K562 (cell line): ENCODE data around the gene OTOA. TPM values are rescaled to one million over a fixed set of nuclear protein-coding genes. Genes with fewer than 3 reads are reported as not detected.
A peak's percentile ranks its signal among the peaks of the same experiment; 100 is the strongest.

Source experiments
- ATAC-seq: fragments of 200-7000 bp; cut with Tn5 transposase; 3 replicates; pipeline ENCODE4 v1.9.1; 2020; ENCODE audit warnings: moderate library complexity
- BruUV-seq: library from RNA; stranded (reverse); fragments of 400-500 nt; replicated peaks from 2 replicates; lab custom pipeline; 2021; lab: Mats Ljungman, UMichigan
- CTCF ChIA-PET: fragments of 300-600 bp; formaldehyde crosslinking; extraction: SDS; loops from one replicate; lab custom pipeline; 2021; ENCODE audit warnings: low intra/inter-chr PET ratio; lab: Yijun Ruan, JAX
- POLR2A ChIA-PET: fragments of 300-600, 350-650 bp; sonication (Branson Sonifier 250); formaldehyde crosslinking; extraction: SDS; loops from one replicate; lab custom pipeline; 2021; ENCODE audit warnings: antibody characterized with exemption, inconsistent platforms; lab: Yijun Ruan, JAX
- DNase-seq, 4 experiments: peaks; one replicate each; pipeline versions ENCODE4 v3.0.0 to v3.0.0-alpha.2; 2011 to 2018; ENCODE audit warnings: low spot score in 3 of 4, mixed read lengths in 3 of 4; ENCODE audit errors: extremely low read depth in 1 of 4
- FAIRE-seq: peaks from 2 replicates; lab custom pipeline; 2011; peaks lifted over from hg19 to GRCh38; lab: Jason Lieb, UNC
- H2AFZ ChIP-seq: 2 replicates; pipeline ENCODE4 v1.6.0; 2011; ENCODE audit warnings: low read depth, low read length, control low read depth, inconsistent platforms
- H3K27ac ChIP-seq: fragments of 200-600 bp; 3 replicates; pipeline ENCODE4 v1.8.0; 2011; ENCODE audit warnings: low read depth, mild to moderate bottlenecking, control low read depth, inconsistent platforms, low read length, moderate library complexity, mixed read lengths; ENCODE audit errors: extremely low read depth
- H3K27me3 ChIP-seq, 2 experiments: fragments of 300-600 bp in 1 of 2; 2 replicates in 1 of 2; 3 replicates in 1 of 2; pipeline versions ENCODE4 v1.6.0 to v1.8.0; 2011; ENCODE audit warnings: inconsistent platforms in 2 of 2, low read length in 2 of 2, mild to moderate bottlenecking in 1 of 2, mixed read lengths in 1 of 2, moderate library complexity in 1 of 2; ENCODE audit not compliant: control insufficient read depth in 2 of 2, insufficient read depth in 2 of 2
- H3K36me3 ChIP-seq: fragments of 300-600 bp; 3 replicates; pipeline ENCODE4 v1.8.0; 2011; ENCODE audit warnings: mild to moderate bottlenecking, low read length, inconsistent platforms; ENCODE audit not compliant: control insufficient read depth, insufficient read depth
- H3K4me1 ChIP-seq, 2 experiments: fragments of 200-600 bp in 1 of 2; replicated peaks in 1 of 2; 2 replicates in 1 of 2; 3 replicates in 1 of 2; pipeline versions ENCODE4 v1.5.1 to v1.8.0; 2011; ENCODE audit warnings: inconsistent platforms in 2 of 2, low read length in 2 of 2, mild to moderate bottlenecking in 1 of 2, mixed read lengths in 1 of 2, moderate library complexity in 1 of 2; ENCODE audit not compliant: control insufficient read depth in 2 of 2, insufficient read depth in 2 of 2
- H3K4me2 ChIP-seq: 2 replicates; pipeline ENCODE4 v1.6.1; 2011; ENCODE audit warnings: low read length, control low read depth, inconsistent platforms, mixed read lengths; ENCODE audit not compliant: insufficient read depth
- H3K4me3 ChIP-seq: fragments of 200-600 bp; sonication (generic), shearing (Covaris generic); 2 replicates; pipeline ENCODE4 v1.5.1; 2016; ENCODE audit warnings: control low read depth, inconsistent platforms
- H3K79me2 ChIP-seq: fragments of 200-600 bp; 3 replicates; pipeline ENCODE4 v1.8.0; 2011; ENCODE audit warnings: low read length, inconsistent platforms; ENCODE audit not compliant: control insufficient read depth, insufficient read depth
- H3K9ac ChIP-seq, 2 experiments: 2 replicates each; pipeline versions ENCODE4 v1.6.0 to v1.6.1; 2011; ENCODE audit warnings: low read depth in 2 of 2, low read length in 2 of 2, control low read depth in 1 of 2, inconsistent platforms in 1 of 2, mild to moderate bottlenecking in 1 of 2, mixed read lengths in 1 of 2; ENCODE audit not compliant: insufficient read depth in 1 of 2
- H3K9me1 ChIP-seq: one replicate; pipeline ENCODE4 v1.6.0; 2011; ENCODE audit warnings: inconsistent platforms, mild to moderate bottlenecking, low read length, moderate library complexity; ENCODE audit not compliant: control insufficient read depth, insufficient read depth
- H3K9me3 ChIP-seq: replicated peaks from 2 replicates; pipeline ENCODE4 v1.5.1; 2011; ENCODE audit warnings: low read depth, low read length, inconsistent platforms; ENCODE audit not compliant: control insufficient read depth, insufficient read depth
- H4K20me1 ChIP-seq: replicated peaks from 2 replicates; pipeline ENCODE4 v1.6.1; 2011; ENCODE audit warnings: low read length, inconsistent platforms, mixed read lengths; ENCODE audit not compliant: control insufficient read depth, insufficient read depth
- ARID1B ChIP-seq: fragments of 450-650 bp; IDR thresholded peaks from 2 replicates; pipeline ENCODE4 v1.6.1; 2016; ENCODE audit warnings: antibody characterized with exemption, mild to moderate bottlenecking, inconsistent platforms
- E2F4 ChIP-seq: sonication (generic); formaldehyde crosslinking; IDR thresholded peaks from 2 replicates; pipeline ENCODE4 v1.8.0; 2022; ENCODE audit warnings: mild to moderate bottlenecking, low read depth, missing genetic modification reagents
- EP300 ChIP-seq: IDR thresholded peaks from 2 replicates; pipeline ENCODE4 v1.6.1; 2012; ENCODE audit warnings: low read length, improper control_type of control experiment
- TBP ChIP-seq: optimal IDR thresholded peaks from 2 replicates; pipeline ENCODE3; 2011; ENCODE audit warnings: low read depth, low read length, improper control_type of control experiment
- TCFL5 ChIP-seq: fragments of 250-450 bp; sonication (Bioruptor Pico); conservative IDR thresholded peaks from 2 replicates; pipeline ENCODE4 v1.6.1; 2021; ENCODE audit warnings: mild to moderate bottlenecking, moderate library complexity, matching md5 sums
- ZBTB40 ChIP-seq, 2 experiments: fragments of 450-650 bp in 1 of 2; sonication (generic) in 1 of 2; formaldehyde crosslinking in 1 of 2; IDR thresholded peaks; 2 replicates each; pipeline versions ENCODE4 v1.7.1 to v1.9.0; 2016 to 2022; ENCODE audit warnings: inconsistent platforms in 1 of 2, mild to moderate bottlenecking in 1 of 2, missing genetic modification reagents in 1 of 2
- ZNF431 ChIP-seq: sonication (generic); formaldehyde crosslinking; IDR thresholded peaks from 2 replicates; pipeline ENCODE4 v1.8.0; 2022; ENCODE audit warnings: mild to moderate bottlenecking, missing genetic modification reagents
- WGBS: fragments of 100-300 bp; shearing (Covaris generic); methylation state at CpG from one replicate; pipeline ENCODE4 v1.1.6; 2016; ENCODE audit warnings: low coverage, mixed read lengths; ENCODE audit not compliant: insufficient coverage; ENCODE audit errors: missing lambda C conversion rate; 5-methylcytosine and 5-hydroxymethylcytosine counted together
- in situ Hi-C: fragments of 300-500 bp; cut with MboI; formaldehyde crosslinking; loops from 4 replicates; pipeline ENCODE4 v1.15.0; 2018; ENCODE audit warnings: inconsistent platforms, mixed read lengths
- intact Hi-C: fragments of 100-400 bp; cut with micrococcal nuclease; formaldehyde crosslinking; loops from 2 replicates; pipeline ENCODE4 v1.14.2; 2022
- polyA plus RNA-seq, 8 experiments: library from polyadenylated mRNA; depleted of rRNA in 4 of 8; stranded (reverse) in 5 of 8; unstranded in 3 of 8; fragments of >200 nt; fragmentation: Nextera tagmentation in 2 of 8; fragmentation: Illumina TruSeq in 1 of 8; extraction: Ambion mirVana in 2 of 8; extraction: Trizol in 1 of 8; gene quantifications; 2 replicates each; pipeline versions ENCODE4 v1.2.1 to v1.2.3, GENCODE V29; 2011 to 2014; ENCODE audit warnings: inconsistent platforms in 1 of 8, missing spikeins in 1 of 8
- total RNA-seq, 7 experiments: library from RNA; depleted of rRNA in 6 of 7; stranded (reverse); fragments of >200 nt in 6 of 7; fragmentation: Illumina TruSeq in 2 of 7; extraction: Trizol in 2 of 7; gene quantifications; 2 replicates each; pipeline versions ENCODE4 v1.2.1 to v1.2.3, GENCODE V29; 2011 to 2021; ENCODE audit warnings: low replicate concordance in 1 of 7

OTOA gene
- total and polyA plus RNA-seq, 9 of the 15 experiments (the other 6 are each of a cell fraction or from before 2014, with no cell fraction given) = 0.04 TPM; not detected in 8

DNA sequence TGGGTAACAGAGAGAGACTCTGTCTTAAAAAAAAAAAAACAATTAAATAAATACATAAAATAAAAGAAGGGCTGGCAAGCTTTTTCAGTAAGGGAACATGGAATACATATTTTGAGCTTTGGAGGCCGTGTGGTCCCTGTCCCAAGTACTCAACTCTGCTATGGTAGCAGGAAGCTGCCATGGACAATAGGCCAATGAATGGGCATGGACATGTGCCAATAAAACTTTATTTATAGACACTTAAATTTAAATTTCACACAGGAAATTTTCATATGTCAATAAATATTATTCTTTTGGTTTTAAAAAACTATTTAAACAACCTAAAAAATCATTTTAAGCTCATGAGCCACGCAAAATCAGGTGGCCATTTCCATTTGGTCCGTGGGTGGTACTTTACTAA lies 3.8 kb downstream of the OTOA start:
- no peak overlapping the region for H3K9ac ChIP-seq
- H3K4me3 ChIP-seq = no peak overlapping the region
- no peak overlapping the region for H3K4me2 ChIP-seq
- H4K20me1 ChIP-seq = no peaks in the 10 kb centered on the region
- DNase-seq = no peak
- H3K27me3 ChIP-seq = peaks cover 8 to 21% of the 10 kb centered on the region in 2 experiments; a peak in 4 of 5 replicates
- TF ChIP-seq ARID1B (no peak), ZBTB40 (IDR thresholded peaks at IDR 0.05) (peak; percentile 84), ZBTB40 (CRISPR knock-in tag; IDR thresholded peaks at IDR 0.05) (peak; percentile 53; the same call in 1 of the 2 replicates), E2F4 (CRISPR knock-in tag) (no peak), TBP (no peak), TCFL5 (CRISPR knock-in tag) (no peak), EP300 (no peak), ZNF431 (no peak)
- TF ChIP-seq, all 486 proteins: peak for 1
- peaks cover 0 to 8% of the 10 kb centered on the region in 2 experiments; a peak in 3 of 5 replicates for H3K4me1 ChIP-seq
- WGBS = 2% methylated on average over 3 of the region's 3 CpGs
- ChIA-PET CTCF (no interaction called here), POLR2A (interaction anchor here (0.6 to 1.2 kb wide), 2 partner anchors 20 to 22 kb away, joined by 3 read pairs; no protein-coding TSS in a partner anchor)
- no peak overlapping the region for H3K27ac ChIP-seq
- FAIRE-seq (no peak), ATAC-seq (no peak)
- no peaks in the 10 kb centered on the region for H3K9me1 ChIP-seq
- no TSS peak for BruUV-seq
- H3K79me2 ChIP-seq = no peaks in the 10 kb centered on the region
- no peaks in the 10 kb centered on the region for H3K9me3 ChIP-seq
- no peak overlapping the region for H2AFZ ChIP-seq
- no peaks in the 10 kb centered on the region for H3K36me3 ChIP-seq
- in situ Hi-C loops = no loop called here
- intact Hi-C loops = no loop called here
